Mucosa of rectum (tissue), 2 donors: ENCODE measurements around the gene HOXA13.
A peak's percentile ranks its signal among the peaks of the same experiment; 100 is the strongest.

ENCODE experiments used
- H3K27ac ChIP-seq, 2 donors: one replicate each; pipeline ENCODE4 v1.7.0; 2013; ENCODE audit warnings: inconsistent platforms in 2 of 2, low read depth in 2 of 2, low read length in 2 of 2
- H3K27me3 ChIP-seq, 2 donors: one replicate each; pipeline ENCODE4 v1.7.0; 2013; ENCODE audit warnings: low read length in 2 of 2; ENCODE audit not compliant: control insufficient read depth in 2 of 2, insufficient read depth in 2 of 2
- H3K36me3 ChIP-seq, 2 donors: one replicate each; pipeline ENCODE4 v1.7.0; 2013; ENCODE audit warnings: low read length in 2 of 2; ENCODE audit not compliant: control insufficient read depth in 2 of 2, insufficient read depth in 2 of 2
- H3K4me1 ChIP-seq, 2 donors: one replicate each; pipeline ENCODE4 v1.7.0; 2013; ENCODE audit warnings: low read length in 2 of 2, mild to moderate bottlenecking in 1 of 2; ENCODE audit not compliant: control insufficient read depth in 2 of 2, insufficient read depth in 2 of 2
- H3K4me3 ChIP-seq, 2 donors: one replicate each; pipeline ENCODE4 v1.7.0; 2013; ENCODE audit warnings: low read length in 2 of 2
- H3K9ac ChIP-seq, 2 donors: one replicate each; pipeline ENCODE4 v1.7.0; 2013; ENCODE audit warnings: low read length in 2 of 2, low read depth in 1 of 2, mild to moderate bottlenecking in 1 of 2
- H3K9me3 ChIP-seq, 2 donors: one replicate each; pipeline ENCODE4 v1.7.0; 2013; ENCODE audit warnings: low read length in 2 of 2; ENCODE audit not compliant: control insufficient read depth in 2 of 2
- donor health status: healthy.
- donor health status: Normal muscosa, but diverticular disease.

Gene HOXA13

GRCh38 chr7:27156916-27157701, 42.8 kb downstream of the HOXA13 start:
- peaks cover 40 to 41% of the 10 kb centered on the region in 2 donors for H3K4me1 ChIP-seq
- peak overlapping the region; percentile 92 to 99 for H3K27ac ChIP-seq
- H3K27me3 ChIP-seq = peaks cover 0 to 13% of the 10 kb centered on the region in 2 donors
- H3K9ac ChIP-seq = peak overlapping the region; percentile 79 to 81
- no peaks in the 10 kb centered on the region for H3K9me3 ChIP-seq
- H3K4me3 ChIP-seq = peak overlapping the region; percentile 80 to 82
- no peaks in the 10 kb centered on the region for H3K36me3 ChIP-seq

DNA sequence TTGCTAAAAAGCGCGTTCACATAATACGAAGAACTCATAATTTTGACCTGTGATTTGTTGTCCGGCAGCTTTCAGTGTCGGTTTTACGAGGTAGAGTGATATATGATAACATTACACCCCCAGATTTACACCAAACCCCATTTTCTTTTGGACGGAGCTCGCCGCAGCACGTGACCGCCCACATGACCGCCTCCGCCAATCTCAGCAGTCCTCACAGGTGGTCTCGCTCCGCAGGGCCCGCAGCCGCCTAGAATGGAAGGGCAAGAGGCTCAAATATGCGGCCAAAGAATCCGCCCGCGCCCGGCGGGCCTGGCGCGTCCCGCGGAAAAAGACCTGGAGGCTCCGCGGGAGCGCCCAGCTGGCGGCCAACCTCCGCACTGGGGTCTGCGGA, 43.4 kb downstream of the HOXA13 start, which contains the start of gene HOXA7:
TSS of gene HOXA7 (minus strand) at position 168 of the 391 bp plus-strand sequence. CDS start at position 38, 130 bp downstream.
- Histone ChIP-seq H3K9ac (peak within 1 kb of the TSS; percentile 79 to 81), H3K9me3 (no peaks in the 10 kb centered on the region), H3K4me1 (peaks cover 35 to 36% of the 10 kb centered on the region in 2 donors), H3K27me3 (peaks cover 2 to 14% of the 10 kb centered on the region in 2 donors), H3K27ac (peak within 1 kb of the TSS; percentile 92 to 99), H3K4me3 (peak within 1 kb of the TSS; percentile 80 to 82), H3K36me3 (no peaks in the 10 kb centered on the region)

DNA sequence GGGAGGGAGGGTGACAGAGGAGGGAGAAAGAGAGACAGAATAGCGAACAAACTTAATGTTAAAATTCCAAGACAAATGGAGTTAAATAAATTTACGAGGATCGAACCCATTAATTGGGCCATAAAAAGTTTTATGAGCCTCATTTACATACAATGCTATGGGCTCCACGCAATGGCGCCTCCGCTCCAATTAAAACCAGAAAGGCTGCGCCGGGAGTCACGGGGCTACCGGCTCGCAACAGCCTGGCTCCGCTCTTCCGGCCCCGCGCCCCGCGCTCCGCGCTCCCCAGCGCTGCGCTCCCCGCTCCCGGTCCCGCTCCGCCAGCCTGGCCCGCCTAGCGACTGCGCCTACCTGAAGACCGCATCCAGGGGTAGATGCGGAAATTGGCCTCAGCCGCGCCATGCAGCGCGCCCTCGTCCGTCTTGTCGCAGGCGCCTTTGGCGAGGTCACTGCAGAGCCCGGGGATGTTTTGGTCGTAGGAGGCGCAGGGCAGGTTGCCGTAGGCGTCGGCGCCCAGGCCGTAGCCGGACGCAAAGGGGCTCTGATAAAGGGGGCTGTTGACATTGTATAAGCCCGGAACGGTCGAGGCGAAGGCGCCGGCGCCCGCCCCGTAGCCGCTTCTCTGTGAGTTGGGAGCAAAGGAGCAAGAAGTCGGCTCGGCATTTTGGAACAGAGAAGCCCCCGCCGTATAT, 43.9 kb downstream of the HOXA13 start:
- H3K27ac ChIP-seq = peak overlapping the region; percentile 92 to 99

DNA sequence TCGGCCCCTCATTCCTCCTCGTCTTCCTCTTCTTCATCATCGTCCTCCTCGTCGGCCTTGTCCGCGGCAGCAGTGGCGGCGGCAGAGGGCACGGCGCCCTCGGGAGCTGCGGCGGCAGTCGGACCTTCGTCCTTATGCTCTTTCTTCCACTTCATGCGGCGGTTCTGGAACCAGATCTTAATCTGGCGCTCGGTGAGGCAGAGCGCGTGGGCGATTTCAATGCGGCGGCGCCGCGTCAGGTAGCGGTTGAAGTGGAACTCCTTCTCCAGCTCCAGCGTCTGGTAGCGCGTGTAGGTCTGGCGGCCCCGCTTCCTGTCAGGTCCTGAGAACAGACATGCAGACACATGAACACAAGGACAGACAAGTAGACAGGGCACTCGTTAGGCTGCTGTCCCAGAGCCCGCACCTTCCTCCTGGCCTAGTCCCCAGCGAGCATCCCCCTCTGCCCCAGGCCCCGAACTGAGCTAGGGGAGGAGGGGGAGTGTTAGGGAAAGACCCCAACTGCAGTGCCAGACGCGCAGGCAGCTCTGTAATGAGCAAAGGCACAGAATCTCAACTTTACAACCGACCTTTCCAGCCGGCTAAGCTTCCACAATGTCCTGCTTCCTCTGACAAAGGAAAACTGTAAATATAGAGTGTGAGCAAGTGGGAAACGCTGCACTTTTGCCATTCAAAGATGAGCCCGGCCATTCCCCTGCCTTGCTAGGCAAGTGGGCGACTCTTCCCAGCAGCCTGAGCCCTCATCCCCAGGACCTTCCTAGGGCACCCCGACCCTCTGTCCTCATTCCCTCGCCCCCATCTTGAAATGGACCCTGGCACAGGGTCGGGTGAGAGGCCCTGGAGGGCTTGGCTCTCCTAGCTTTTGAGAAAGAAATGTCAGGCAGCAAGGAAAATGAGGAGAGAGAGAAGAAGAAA, 44.7 kb downstream of the HOXA13 start:
- Histone ChIP-seq H3K9me3 (no peaks in the 10 kb centered on the region), H3K36me3 (no peaks in the 10 kb centered on the region), H3K4me1 (peaks cover 38 to 39% of the 10 kb centered on the region in 2 donors), H3K27ac (peak overlapping the region; percentile 92 to 99), H3K27me3 (peaks cover 7 to 14% of the 10 kb centered on the region in 2 donors), H3K9ac (peak overlapping the region; percentile 79 to 81), H3K4me3 (peak overlapping the region; percentile 80 to 82)

More for the DNA sequence above, 43.9 kb downstream of the HOXA13 start:
- Histone ChIP-seq H3K9me3 (no peaks in the 10 kb centered on the region), H3K9ac (peak overlapping the region; percentile 79 to 81), H3K36me3 (no peaks in the 10 kb centered on the region), H3K4me3 (peak overlapping the region; percentile 80 to 82), H3K4me1 (peaks cover 35 to 40% of the 10 kb centered on the region in 2 donors), H3K27me3 (peaks cover 7 to 14% of the 10 kb centered on the region in 2 donors)

DNA sequence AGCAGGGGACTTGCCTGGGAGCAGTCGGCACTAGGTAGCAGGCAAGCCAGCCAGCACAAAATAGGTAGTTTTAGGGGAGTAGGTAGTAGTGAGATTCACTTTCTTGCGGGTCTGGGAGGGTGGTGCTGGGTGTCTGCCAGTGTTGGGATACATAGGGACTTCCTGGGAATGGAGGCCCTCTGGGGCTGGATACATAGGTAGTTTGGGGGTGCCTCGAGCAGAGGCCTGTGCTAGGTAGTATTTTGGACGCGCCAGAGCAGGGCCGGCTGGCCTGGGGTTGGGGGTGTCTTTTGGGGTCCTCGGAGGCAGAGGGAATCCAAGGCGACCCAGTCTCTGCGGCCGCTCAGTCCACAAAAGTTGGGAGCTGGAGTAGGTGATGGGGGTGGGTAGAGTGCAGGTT, 45.5 kb downstream of the HOXA13 start:
- peaks cover 34 to 35% of the 10 kb centered on the region in 2 donors for H3K4me1 ChIP-seq
- peak overlapping the region in 1 of 2 donors; percentile 99 for H3K27ac ChIP-seq
- peaks cover 7 to 14% of the 10 kb centered on the region in 2 donors for H3K27me3 ChIP-seq
- H3K4me3 ChIP-seq = peak overlapping the region; percentile 80 to 82
- H3K36me3 ChIP-seq = no peaks in the 10 kb centered on the region
- H3K9me3 ChIP-seq = no peaks in the 10 kb centered on the region
- peak overlapping the region; percentile 21 to 79 for H3K9ac ChIP-seq

DNA sequence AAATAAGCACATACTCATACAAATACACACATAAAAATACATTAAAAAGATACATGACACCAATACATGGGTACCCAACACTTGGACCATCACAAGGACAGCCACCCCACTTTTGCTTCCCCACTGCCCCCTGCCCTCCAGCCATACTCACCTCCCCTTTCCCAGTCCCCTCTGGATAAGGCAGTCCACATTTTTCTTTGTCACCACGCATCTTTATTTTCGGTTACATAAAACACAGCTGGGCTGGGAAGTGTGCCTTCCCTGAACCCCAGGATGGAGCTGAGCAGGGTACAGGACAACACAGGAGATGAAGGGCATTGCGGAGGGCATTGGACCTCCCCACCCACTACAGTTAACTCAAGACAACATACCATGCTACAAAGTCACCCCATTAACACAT, 46.4 kb downstream of the HOXA13 start:
- H3K27me3 ChIP-seq = peaks cover 7 to 14% of the 10 kb centered on the region in 2 donors
- H3K4me3 ChIP-seq = peak overlapping the region in 1 of 2 donors; percentile 82
- no peaks in the 10 kb centered on the region for H3K9me3 ChIP-seq
- peaks cover 32 to 38% of the 10 kb centered on the region in 2 donors for H3K4me1 ChIP-seq
- peak overlapping the region in 1 of 2 donors; percentile 86 for H3K9ac ChIP-seq
- H3K36me3 ChIP-seq = no peaks in the 10 kb centered on the region
- peak overlapping the region; percentile 93 to 99 for H3K27ac ChIP-seq

- no peaks in the 10 kb centered on the region for H3K9me3 ChIP-seq
- H3K4me3 ChIP-seq = peak overlapping the region; percentile 56 to 82
- H3K9ac ChIP-seq = peak overlapping the region; percentile 86 to 96
- H3K27me3 ChIP-seq = peaks cover 7 to 14% of the 10 kb centered on the region in 2 donors
- H3K27ac ChIP-seq = peak overlapping the region; percentile 93 to 99
- H3K36me3 ChIP-seq = no peaks in the 10 kb centered on the region
- peaks cover 38 to 43% of the 10 kb centered on the region in 2 donors for H3K4me1 ChIP-seq
These were observed 47.0 kb downstream of the HOXA13 start for GRCh38 chr7:27152816-27153442.

GRCh38 chr7:27151931-27152815, 47.7 kb downstream of the HOXA13 start, which contains the start of gene HOXA3:
Gene HOXA3 (minus strand): TSS chr7:27152583. CDS start chr7:27110640, 41,943 bp downstream.
- Histone ChIP-seq H3K4me3 (peak within 1 kb of the TSS; percentile 82 to 97), H3K36me3 (no peaks in the 10 kb centered on the region), H3K9me3 (no peaks in the 10 kb centered on the region), H3K9ac (peak within 1 kb of the TSS; percentile 86 to 96), H3K27ac (peak within 1 kb of the TSS; percentile 93 to 99), H3K27me3 (peaks cover 7 to 14% of the 10 kb centered on the region in 2 donors), H3K4me1 (peaks cover 43 to 49% of the 10 kb centered on the region in 2 donors)
